Calu3 (cell line): ENCODE results near the gene CTRB1. TPM values are rescaled to one million over a fixed set of nuclear protein-coding genes. Genes with fewer than 3 reads are reported as not detected.

Source experiments
- BruUV-seq: library from RNA; stranded (reverse); fragments of 400-500 nt; replicated peaks from 2 replicates; lab custom pipeline; 2021; lab: Mats Ljungman, UMichigan
- CTCF ChIA-PET: fragments of 300-600 bp; sonication (Branson Sonifier 250); formaldehyde crosslinking; loops from one replicate; lab custom pipeline; 2022; ENCODE audit warnings: antibody characterized with exemption; lab: Charles Lee
- DNase-seq: peaks from one replicate; pipeline ENCODE4 v3.0.0; 2022
- H3K27ac Mint-ChIP-seq: one replicate; pipeline ENCODE4 v1.8.0; 2022; ENCODE audit warnings: mixed read lengths; ENCODE audit not compliant: unreplicated experiment
- H3K27me3 Mint-ChIP-seq: one replicate; pipeline ENCODE4 v1.8.0; 2022; ENCODE audit warnings: mixed read lengths; ENCODE audit not compliant: unreplicated experiment
- H3K36me3 Mint-ChIP-seq: one replicate; pipeline ENCODE4 v1.8.0; 2022; ENCODE audit warnings: mild to moderate bottlenecking, moderate library complexity, mixed read lengths; ENCODE audit not compliant: insufficient read depth, unreplicated experiment
- H3K4me1 Mint-ChIP-seq: one replicate; pipeline ENCODE4 v1.8.0; 2022; ENCODE audit warnings: mild to moderate bottlenecking, low read depth, mixed read lengths; ENCODE audit not compliant: unreplicated experiment
- H3K4me3 Mint-ChIP-seq: one replicate; pipeline ENCODE4 v1.8.0; 2022; ENCODE audit warnings: mild to moderate bottlenecking, low read depth, moderate library complexity, mixed read lengths; ENCODE audit not compliant: unreplicated experiment
- H3K9me3 Mint-ChIP-seq: one replicate; pipeline ENCODE4 v1.8.0; 2022; ENCODE audit warnings: low read depth, mixed read lengths; ENCODE audit not compliant: unreplicated experiment
- intact Hi-C: fragments of 100-400 bp; cut with micrococcal nuclease; formaldehyde crosslinking; loops from one replicate; pipeline ENCODE4 v1.10.0; 2022; ENCODE audit not compliant: unreplicated experiment
- total RNA-seq: library from RNA; stranded (reverse); gene quantifications from 2 replicates; pipeline ENCODE4 v1.2.3, GENCODE V29; 2022
- TF ChIP-seq, protein P1 (sequence below): fragments of 200-600 bp; IDR thresholded peaks from one replicate; pipeline ENCODE4 v1.8.0; 2022; ENCODE audit warnings: antibody characterized with exemption; ENCODE audit not compliant: unreplicated experiment

CTRB1 gene
- total RNA-seq, 1 experiment from 2014 or later = not detected

GRCh38 chr16:75250089-75250808 lies 31.5 kb downstream of the CTRB1 start:
- Mint-ChIP-seq H3K9me3 (no peaks in the 10 kb centered on the region), H3K27me3 (no peaks in the 10 kb centered on the region), H3K4me1 (peaks cover 70% of the 10 kb centered on the region), H3K36me3 (peaks cover 87% of the 10 kb centered on the region), H3K4me3 (peak overlapping the region; percentile 96), H3K27ac (peak overlapping the region; percentile 93)
- DNase-seq = peak; percentile 66
- TSS peak; percentile 11 for BruUV-seq
- CTCF ChIA-PET = interaction anchor here (0.6 to 2.2 kb wide), 6 partner anchors 12 to 348 kb away, joined by 3 to 16 read pairs (median 6); no protein-coding TSS in a partner anchor
- intact Hi-C loops = no loop called here
- TF ChIP-seq, protein P1, sequence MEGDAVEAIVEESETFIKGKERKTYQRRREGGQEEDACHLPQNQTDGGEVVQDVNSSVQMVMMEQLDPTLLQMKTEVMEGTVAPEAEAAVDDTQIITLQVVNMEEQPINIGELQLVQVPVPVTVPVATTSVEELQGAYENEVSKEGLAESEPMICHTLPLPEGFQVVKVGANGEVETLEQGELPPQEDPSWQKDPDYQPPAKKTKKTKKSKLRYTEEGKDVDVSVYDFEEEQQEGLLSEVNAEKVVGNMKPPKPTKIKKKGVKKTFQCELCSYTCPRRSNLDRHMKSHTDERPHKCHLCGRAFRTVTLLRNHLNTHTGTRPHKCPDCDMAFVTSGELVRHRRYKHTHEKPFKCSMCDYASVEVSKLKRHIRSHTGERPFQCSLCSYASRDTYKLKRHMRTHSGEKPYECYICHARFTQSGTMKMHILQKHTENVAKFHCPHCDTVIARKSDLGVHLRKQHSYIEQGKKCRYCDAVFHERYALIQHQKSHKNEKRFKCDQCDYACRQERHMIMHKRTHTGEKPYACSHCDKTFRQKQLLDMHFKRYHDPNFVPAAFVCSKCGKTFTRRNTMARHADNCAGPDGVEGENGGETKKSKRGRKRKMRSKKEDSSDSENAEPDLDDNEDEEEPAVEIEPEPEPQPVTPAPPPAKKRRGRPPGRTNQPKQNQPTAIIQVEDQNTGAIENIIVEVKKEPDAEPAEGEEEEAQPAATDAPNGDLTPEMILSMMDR = no peak

DNA sequence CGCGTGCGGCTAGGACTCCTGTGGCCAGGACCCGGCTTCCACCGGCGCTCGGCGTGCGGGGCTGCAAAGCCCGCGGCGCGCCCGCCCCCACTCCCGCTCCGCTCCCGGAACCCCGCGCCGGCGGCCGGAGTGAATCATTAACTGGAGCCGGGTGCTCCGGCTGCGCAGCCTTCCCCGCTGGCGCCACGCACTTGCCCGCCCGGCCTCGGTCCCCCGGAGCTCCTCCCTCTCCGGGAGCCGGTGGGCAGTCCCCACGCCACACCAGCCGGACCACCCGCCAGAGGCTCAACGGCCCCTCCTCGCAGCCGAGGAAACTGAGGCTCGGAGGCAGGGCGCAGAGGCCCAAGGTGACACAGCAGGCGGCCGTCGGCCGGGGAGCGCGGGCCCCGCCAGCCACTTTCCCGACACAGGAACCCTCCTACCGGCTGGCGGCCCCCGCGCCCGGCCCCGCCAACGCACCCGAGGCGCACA lies 32.1 kb downstream of the CTRB1 start:
- BruUV-seq = no TSS peak
- DNase-seq = peak; percentile 89
- Mint-ChIP-seq H3K27me3 (no peaks in the 10 kb centered on the region), H3K4me1 (peaks cover 64% of the 10 kb centered on the region), H3K27ac (peak overlapping the region; percentile 93), H3K36me3 (peaks cover 81% of the 10 kb centered on the region), H3K9me3 (no peaks in the 10 kb centered on the region), H3K4me3 (peak overlapping the region; percentile 96)
- intact Hi-C loops = no loop called here
- CTCF ChIA-PET = interaction anchor here (0.6 to 2.2 kb wide), 5 partner anchors 17 to 347 kb away, joined by 3 to 16 read pairs (median 7); no protein-coding TSS in a partner anchor
- TF ChIP-seq, protein P1 = no peak

GRCh38 chr16:75251280-75252048 lies 32.7 kb downstream of the CTRB1 start, which contains the start of gene BCAR1:
BCAR1 (minus strand) TSS chr16:75251624; CDS start chr16:75251482, 142 bp downstream.
- DNase-seq = peak; percentile 93
- Mint-ChIP-seq H3K27me3 (no peaks in the 10 kb centered on the region), H3K36me3 (peaks cover 75% of the 10 kb centered on the region), H3K4me3 (peak within 1 kb of the TSS; percentile 96), H3K27ac (peak within 1 kb of the TSS; percentile 93), H3K4me1 (peaks cover 58% of the 10 kb centered on the region), H3K9me3 (no peaks in the 10 kb centered on the region)
- BruUV-seq = no TSS peak
- intact Hi-C loops = no loop called here
- CTCF ChIA-PET = interaction anchor here (1.9 to 2.2 kb wide), 3 partner anchors 18 to 134 kb away, joined by 7 to 16 read pairs (median 8); no protein-coding TSS in a partner anchor
- TF ChIP-seq, protein P1 = peak; percentile 49
